ENCODE results near the gene UIMC1.
"Not testable (repeated sequence)": the region's sequence is repeated elsewhere in the genome, so short reads cannot be mapped to it uniquely, and the experiment has no call there.

UIMC1 gene

DNA sequence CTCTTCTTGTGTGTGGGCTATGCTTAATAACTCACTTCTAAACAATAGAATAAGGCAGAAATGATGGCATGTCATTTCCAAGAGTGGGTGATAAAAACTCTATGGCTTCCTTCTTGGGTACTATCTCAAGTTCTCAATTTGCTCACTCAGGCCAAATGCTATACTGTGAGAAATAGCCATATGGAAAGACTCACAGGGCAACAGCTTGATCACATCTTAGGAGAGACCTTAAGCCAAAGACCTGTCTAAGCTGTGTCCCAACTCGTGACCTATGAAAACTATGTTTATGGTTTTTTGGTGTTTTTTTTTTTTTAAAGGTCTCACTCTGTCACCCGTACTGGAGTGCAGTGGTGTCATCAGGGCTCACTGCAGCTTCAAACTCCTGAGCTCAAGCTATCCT, 2.1 kb upstream of the UIMC1 start:
- Histone ChIP-seq H3K36me3 (ENCODE audit: control insufficient read depth, insufficient read depth, low read length) (no peaks in the 10 kb centered on the region), H3K27me3 (replicated peaks; ENCODE audit: control insufficient read depth, insufficient read depth, low read length) (no peaks in the 10 kb centered on the region), H3K4me3 (replicated peaks; ENCODE audit: low read depth, low read length) (no peak overlapping the region)
- DNase-seq (ENCODE audit: extremely low read depth, insufficient read length), result no peak
- TF ChIP-seq CTCF (IDR thresholded peaks at IDR 0.05; ENCODE audit: insufficient read depth, low read length, poor library complexity, severe bottlenecking), result no peak

DNA sequence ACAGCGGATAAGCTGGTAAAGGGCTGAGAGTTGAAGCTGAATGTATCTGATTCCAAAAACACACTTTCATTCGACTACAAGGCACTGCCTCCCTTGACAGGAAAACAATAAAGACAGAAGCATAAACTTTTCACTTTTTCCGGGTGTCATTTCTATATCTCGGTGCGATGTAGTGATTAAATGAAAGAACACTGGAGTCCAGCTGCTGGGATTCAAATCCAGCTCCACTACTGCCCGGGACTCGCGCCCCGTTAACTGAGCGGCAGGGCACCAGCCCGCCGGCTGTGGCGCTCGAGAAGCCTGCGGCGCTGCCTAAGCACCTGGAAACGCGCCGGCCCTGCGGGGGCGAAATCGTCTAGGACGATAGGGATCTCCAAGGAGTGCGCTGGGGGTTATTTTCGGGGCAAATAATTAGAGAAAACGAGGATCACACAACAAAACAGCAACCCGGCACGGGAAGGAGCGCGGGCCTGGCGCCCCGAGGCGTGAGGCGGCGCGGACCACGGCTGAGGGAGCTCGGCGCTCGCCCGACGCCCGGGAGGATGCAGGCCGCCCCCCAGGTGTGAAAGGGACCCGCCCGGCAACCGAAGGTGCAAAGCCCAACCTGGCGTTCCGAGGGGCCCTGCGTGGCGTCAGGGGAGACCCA, 837 bp downstream of the UIMC1 start:
- peak; percentile 70 for TF ChIP-seq CTCF (IDR thresholded peaks at IDR 0.05; ENCODE audit: insufficient read depth, low read length, poor library complexity, severe bottlenecking)
- DNase-seq (ENCODE audit: extremely low read depth, insufficient read length), result peak; percentile 79
- no peaks in the 10 kb centered on the region for H3K36me3 ChIP-seq (ENCODE audit: control insufficient read depth, insufficient read depth, low read length)
- no peaks in the 10 kb centered on the region for H3K27me3 ChIP-seq (replicated peaks; ENCODE audit: control insufficient read depth, insufficient read depth, low read length)
- H3K4me3 ChIP-seq (replicated peaks; ENCODE audit: low read depth, low read length), result peak overlapping the region; percentile 98

GRCh38 chr5:177004961-177005360, 1.6 kb downstream of the UIMC1 start:
- Histone ChIP-seq H3K4me3 (replicated peaks; ENCODE audit: low read depth, low read length) (peak overlapping the region; percentile 98), H3K27me3 (replicated peaks; ENCODE audit: control insufficient read depth, insufficient read depth, low read length) (no peaks in the 10 kb centered on the region), H3K36me3 (ENCODE audit: control insufficient read depth, insufficient read depth, low read length) (no peaks in the 10 kb centered on the region)
- TF ChIP-seq CTCF (IDR thresholded peaks at IDR 0.05; ENCODE audit: insufficient read depth, low read length, poor library complexity, severe bottlenecking), result no peak
- DNase-seq (ENCODE audit: extremely low read depth, insufficient read length), result no peak

DNA sequence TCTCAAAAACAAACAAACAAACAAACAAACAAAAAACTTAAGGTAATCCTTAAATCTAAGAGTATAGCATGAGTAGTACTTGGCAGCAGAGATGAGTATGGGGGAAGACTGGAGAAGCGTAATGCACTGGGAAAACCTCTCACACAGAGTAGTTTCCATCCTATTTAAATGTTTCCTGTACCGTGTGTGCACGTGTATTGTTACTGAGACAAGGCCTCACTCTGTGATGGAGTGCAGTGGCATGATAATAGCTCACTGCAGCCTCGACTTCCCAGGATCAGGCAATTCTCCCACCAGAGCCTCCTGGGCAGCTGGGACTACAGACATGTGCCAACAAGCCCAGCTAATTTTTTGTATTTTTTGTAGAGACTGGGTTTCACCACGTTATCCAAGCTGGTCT, 2.9 kb downstream of the UIMC1 start:
- no peaks in the 10 kb centered on the region for H3K36me3 ChIP-seq (ENCODE audit: control insufficient read depth, insufficient read depth, low read length)
- TF ChIP-seq CTCF (IDR thresholded peaks at IDR 0.05; ENCODE audit: insufficient read depth, low read length, poor library complexity, severe bottlenecking), result no peak
- no peaks in the 10 kb centered on the region for H3K27me3 ChIP-seq (replicated peaks; ENCODE audit: control insufficient read depth, insufficient read depth, low read length)
- no peak for DNase-seq (ENCODE audit: extremely low read depth, insufficient read length)
- H3K4me3 ChIP-seq (replicated peaks; ENCODE audit: low read depth, low read length), result no peak overlapping the region

DNA sequence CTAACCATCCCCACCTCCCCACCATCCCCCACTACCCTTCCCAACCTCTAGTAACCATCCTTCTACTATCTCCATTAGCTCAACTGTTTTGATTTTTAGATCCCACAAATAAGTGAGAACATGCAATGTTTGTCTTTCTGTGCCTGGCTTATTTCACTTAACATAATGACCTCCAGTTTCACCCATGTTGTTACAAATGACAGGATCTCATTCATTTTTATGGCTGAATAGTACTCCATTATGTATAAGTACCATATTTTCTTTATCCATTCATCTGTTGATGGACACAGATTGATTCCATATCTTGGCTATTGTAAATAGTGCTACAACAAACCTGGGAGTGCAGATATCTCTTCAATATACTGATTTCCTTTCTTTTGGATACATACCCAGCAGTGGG, 7.1 kb downstream of the UIMC1 start:
- not testable (repeated sequence) for H3K27me3 ChIP-seq (replicated peaks; ENCODE audit: control insufficient read depth, insufficient read depth, low read length); H3K36me3 ChIP-seq (ENCODE audit: control insufficient read depth, insufficient read depth, low read length); DNase-seq (ENCODE audit: extremely low read depth, insufficient read length); H3K4me3 ChIP-seq (replicated peaks; ENCODE audit: low read depth, low read length)

GRCh38 chr5:176998828-176999227, 7.8 kb downstream of the UIMC1 start:
- H3K4me3 ChIP-seq (replicated peaks; ENCODE audit: low read depth, low read length), result no peak overlapping the region
- TF ChIP-seq CTCF (IDR thresholded peaks at IDR 0.05; ENCODE audit: insufficient read depth, low read length, poor library complexity, severe bottlenecking), result no peak

More at GRCh38 chr5:176998828-176999227, 7.8 kb downstream of the UIMC1 start:
- no peak for DNase-seq (ENCODE audit: extremely low read depth, insufficient read length)
- H3K27me3 ChIP-seq (replicated peaks; ENCODE audit: control insufficient read depth, insufficient read depth, low read length), result no peaks in the 10 kb centered on the region
- H3K36me3 ChIP-seq (ENCODE audit: control insufficient read depth, insufficient read depth, low read length), result no peaks in the 10 kb centered on the region
